Stimulated activated CD4-positive, alpha-beta T cell treated with anti-CD3 and anti-CD28 coated beads, TNF-alpha, amount 100 ng/mL, for 1 hour (primary cell): Measurements from ENCODE around the gene SLC9A4.

Source experiments
- DNase-seq, 3 donors: peaks; one replicate each; pipeline ENCODE4 v3.0.0-alpha.2; 2020; ENCODE audit warnings: low read depth in 3 of 3, low spot score in 1 of 3

The SLC9A4 gene

DNA sequence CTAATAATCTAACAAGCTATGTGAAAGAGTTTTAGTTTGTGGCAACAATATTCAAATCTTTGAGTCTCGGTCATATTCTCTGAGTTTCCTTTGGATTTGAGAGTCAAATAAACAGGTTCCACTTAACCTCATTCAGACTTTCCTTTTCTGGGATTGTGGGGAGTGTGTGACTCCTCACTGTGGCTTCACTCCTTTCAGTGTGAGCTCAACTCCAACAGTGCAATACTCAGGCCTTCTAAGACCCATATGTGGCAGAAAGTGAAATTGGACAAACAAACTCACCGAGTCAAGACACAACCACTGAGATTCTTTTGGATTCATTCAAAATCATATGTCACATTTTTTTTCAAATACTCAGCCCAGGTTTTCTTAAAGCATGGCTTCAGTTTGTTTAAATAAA is 25.4 kb downstream of the SLC9A4 start:
- no peak for DNase-seq

DNA sequence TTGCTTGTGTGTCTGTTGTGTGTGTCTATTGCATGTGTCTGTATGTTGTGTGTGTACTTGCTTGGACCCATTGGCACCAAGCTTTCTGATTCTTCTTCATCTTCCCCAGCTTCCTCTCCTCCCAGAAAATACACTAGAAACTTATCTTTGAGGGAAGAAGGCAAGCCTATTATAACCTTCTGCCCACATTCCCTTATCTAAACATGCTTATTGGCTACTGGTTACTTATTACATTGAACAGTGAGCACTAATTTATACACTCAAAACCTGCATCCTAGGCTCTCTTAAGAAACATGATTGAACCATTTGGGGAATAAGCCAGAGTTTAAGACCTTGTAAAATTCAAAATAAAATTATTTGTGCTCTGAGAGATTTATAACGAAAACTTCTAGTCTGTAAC is 26.5 kb downstream of the SLC9A4 start:
- DNase-seq = no peak

DNA sequence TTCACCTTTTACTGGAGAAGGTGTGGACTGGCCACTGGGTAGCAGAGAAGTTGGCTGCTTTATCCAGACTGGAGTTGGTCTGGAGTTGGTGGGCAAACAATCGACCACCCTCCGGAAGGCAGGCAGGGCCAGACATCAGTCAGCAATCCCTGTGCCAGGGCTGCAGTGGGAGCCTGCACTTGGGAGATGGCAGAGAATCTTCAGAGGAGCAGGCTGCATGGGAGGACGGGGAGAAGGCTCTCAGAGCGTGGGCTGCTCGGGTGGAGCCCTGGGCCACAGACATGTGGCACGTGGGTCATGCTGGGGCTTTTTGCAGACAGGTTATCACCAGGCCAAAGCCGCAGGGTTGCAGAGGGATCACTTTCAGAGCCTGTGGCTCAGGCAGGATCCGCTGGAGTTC is 29.6 kb downstream of the SLC9A4 start:
- DNase-seq = no peak

DNA sequence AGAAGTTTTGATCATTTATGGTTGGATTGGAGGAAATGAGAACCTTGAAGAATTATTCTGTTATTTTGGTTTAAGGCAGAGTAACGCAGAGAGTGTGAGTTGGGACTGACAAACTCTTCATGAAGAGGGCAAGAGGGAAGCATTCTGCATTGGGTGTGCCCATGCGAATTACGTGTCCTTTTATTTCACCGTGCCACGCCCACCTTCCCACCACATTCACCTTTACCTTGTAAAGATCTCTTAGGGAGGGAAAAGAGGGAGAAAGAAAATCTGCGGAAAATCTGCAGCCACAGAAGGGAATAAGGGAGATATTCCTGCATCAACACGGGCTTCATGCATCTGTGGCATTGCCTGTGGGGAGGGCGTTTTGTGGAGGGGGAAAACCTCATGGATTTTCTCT is 31.8 kb downstream of the SLC9A4 start:
- no peak for DNase-seq

DNA sequence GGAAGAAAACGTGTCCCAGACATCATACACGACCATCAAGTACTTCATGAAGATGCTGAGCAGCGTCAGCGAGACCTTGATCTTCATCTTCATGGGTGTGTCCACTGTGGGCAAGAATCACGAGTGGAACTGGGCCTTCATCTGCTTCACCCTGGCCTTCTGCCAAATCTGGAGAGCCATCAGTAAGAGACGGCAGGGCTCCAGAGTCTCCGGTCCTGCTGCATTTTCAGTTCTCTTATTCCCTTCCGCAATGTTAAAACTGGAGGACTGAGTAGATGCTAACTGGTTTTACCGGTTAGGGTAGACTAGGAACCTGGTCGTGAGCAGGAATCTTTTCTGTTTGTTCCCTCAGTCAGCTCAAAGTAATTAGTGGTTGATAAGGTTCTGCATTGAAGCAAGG is 32.3 kb downstream of the SLC9A4 start:
- no peak for DNase-seq

DNA sequence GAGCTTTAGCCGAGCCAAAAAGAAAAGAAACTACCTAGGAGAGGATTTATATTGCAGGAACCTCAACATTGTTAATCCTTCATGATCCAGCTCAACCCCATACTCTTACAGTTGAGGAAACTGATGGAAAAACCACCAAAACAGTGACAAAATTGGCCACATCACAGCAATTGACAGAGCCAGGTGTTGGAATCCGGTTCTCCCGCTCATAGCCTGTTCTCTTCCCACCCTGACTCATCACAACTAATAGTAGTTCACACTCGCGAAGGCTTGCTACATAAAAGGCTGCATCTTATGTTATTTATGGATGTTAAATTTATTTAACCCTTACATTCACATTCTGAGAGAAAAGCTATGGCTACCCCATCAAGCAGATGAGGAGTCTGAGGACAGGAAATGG is 33.7 kb downstream of the SLC9A4 start:
- no peak for DNase-seq

DNA sequence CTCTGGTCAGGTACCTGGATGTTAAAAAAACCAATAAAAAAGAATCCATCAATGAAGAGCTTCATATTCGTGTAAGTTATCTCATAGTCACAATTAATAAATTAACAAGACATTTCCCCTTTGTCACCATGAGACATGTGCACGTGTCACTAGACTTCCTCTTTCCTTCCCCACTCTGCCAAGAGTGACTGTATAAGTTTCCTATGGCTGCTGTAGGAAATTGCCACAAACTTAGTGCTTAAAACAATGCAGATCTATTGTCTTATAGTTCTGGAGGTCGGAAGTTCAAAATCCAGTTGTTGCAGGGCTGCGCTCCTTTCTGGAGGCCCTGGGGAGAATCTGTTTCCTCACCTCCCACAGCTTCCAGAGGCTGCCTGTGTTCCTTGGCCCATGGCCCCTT is 35.8 kb downstream of the SLC9A4 start:
- DNase-seq = no peak

DNA sequence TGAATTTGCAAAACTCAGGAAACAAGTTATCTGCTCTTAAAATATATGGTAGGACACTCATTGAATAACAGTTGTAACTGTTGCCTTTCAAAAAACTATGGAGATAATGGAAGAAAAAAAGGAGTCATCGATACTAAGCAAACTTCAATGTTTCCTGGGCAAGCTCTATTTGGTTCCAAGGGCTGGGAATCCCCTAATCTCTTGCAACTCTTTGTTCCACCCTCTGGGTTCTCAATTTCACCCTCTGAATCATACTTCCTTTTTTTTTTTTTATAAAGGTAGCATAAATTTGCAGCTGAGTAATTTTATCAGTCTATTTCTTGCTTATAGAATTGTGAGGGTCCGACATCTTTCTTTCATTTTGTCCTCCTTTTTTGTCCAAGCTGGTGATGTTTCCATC is 36.7 kb downstream of the SLC9A4 start:
- DNase-seq = no peak

DNA sequence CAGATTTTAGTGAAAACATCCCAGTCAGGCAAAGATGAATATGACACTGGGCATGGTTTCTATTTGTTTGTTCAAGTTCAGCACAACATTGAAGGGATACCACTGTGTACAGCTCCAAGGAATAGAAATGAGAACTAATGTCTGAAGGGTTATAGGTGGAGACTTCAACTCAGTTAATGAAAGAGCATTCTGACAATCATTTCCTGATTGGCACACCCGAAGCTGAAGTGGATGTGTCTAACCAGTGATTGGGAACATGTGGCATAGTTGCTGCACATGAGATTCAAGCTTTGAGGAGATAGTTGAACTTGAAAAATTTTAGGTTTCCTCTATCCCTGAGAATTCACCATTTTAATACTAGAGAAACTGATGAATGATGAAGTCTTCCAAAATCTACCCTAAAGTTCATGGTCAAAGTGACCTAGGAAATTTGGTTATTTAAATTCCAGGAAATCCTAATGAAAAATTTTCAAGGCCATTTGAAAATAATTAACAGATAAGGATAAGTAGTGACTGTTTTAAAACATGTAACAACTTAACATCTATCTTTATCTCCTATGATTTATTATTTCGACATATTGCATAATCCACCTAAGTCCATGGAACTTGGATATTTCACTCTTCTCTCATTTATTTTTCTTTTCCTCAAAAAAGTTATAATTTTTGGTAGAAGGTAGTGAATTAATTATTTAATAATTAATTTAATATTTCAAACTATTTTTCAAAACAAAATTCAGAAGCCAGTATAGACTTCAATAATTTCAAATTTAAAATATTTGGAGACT is 38.0 kb downstream of the SLC9A4 start:
- no peak for DNase-seq

DNA sequence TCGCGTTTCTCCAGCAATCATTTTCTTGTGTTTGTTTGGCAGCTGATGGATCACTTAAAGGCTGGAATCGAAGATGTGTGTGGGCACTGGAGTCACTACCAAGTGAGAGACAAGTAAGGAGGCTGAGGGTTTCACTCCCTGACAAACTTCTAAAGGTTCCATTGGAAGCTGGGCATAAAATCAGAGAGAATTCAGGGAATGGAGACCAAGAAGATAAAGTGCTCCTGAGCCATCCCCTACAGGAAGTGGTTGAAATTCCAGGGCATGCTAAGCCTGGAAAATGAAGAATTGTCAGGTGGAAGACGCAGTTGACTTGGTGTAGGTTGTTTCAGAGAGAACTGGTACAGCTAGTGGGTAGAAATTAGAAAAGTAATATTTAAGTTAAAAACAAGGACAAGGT is 39.1 kb downstream of the SLC9A4 start:
- no peak for DNase-seq

DNA sequence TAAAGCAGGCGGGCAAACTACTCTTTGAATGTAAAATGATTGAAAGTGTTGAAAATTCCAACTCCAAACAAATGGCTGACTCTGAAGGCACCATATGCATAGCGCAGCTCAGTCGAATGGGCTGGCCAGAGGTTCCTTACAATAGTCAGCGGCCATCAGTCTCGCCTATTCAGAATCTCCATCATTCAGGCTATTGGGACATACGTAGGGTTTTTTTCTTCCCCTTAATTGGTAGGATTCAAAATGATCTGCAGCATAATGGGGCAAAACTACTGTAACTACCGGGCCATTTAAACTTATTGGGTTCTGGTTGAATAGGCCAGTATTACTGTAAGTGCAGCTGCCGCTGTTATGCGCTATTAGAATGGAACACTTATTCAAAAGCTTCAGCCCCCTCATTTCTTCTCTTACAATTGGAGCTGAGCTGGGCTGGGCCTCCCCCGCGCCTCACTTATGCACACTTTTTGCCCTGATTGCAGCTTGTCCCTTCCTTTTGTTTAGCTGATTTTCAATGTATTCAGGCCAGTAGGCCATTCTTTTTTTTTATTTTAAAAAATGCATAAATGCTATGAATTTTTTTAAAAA is 40.4 kb downstream of the SLC9A4 start:
- no peak for DNase-seq

DNA sequence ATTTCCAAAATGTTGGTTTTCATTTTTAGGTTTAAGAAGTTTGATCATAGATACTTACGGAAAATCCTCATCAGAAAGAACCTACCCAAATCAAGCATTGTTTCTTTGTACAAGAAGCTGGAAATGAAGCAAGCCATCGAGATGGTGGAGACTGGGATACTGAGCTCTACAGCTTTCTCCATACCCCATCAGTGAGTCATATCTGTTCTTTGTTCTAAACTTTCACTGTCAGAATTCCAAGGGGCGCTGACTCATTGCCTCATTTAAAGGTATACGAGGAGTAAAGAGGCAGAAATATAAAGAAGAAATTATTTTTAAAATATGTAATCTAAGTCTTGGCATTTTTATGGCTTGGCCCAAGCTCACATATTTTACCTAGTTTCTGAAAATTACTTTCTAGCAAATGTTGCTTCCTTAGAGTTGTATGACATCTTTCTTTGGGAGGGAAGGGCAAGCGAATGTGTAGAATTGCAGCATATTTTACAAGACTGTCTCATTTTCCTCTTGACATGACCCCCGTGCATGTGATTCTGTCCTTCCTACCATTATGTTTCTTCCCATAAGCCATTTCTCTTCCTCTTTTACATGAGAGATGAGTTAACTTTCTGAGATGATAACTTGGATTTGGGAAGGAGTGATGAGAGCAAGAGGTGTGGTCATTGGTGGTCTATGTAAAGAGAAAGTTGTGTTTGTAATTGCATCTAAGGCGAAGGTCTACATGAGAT is 41.2 kb downstream of the SLC9A4 start:
- DNase-seq = no peak

DNA sequence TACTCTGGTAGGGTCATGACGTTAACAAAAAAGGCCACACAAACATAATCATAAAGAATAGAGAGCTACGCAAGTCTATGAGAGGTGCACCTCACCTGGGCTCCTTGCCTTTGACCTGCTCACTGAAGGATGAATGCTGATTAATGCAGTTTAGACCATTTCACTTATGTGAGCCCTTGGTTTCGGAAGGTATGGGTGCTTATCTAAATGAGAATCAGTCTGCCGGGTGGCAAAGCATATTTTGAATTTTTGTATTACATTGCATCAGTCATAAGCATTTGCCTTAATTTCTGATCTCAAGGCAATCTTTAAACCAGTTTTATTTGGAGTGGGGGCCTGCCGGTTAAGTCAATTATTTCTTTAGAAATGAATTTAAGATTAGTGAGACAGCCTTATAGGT is 42.8 kb downstream of the SLC9A4 start:
- no peak for DNase-seq

DNA sequence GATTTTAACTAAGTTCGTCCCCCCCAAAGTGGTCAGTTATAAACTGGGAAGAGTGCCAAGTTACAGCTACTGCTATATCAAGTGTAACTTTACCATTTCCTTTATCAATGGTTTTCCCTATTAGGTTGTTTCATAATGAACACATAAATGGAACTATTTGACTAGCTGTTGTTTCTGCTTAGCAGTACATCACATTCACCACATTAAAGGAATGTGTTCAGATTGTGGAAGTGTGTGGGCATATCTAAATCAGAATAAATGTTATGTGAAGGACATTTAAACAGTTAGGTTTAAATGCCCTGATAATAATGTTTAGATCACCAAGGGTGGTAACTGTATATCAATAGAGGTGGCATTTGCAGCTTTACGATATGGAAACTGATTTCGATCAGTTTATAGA is 45.1 kb downstream of the SLC9A4 start:
- DNase-seq = no peak

DNA sequence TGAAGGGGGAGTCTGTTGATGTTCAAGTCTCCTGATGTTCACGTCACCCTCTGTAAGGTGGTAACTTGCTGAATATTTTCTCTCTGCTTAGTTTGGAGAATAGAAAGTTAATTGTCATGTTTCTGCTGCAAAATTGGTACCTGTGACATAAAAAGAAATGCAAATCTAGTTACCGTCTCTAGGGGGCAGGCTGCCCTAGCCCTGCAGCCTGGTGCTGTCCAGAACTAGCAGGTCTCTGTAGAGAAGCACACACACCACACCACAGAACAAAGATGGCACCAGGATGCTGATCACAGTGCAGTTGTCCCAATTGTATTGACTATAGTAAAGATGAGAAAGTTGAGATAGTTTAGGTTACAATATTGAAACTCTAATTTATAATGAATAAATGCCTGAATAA is 47.0 kb downstream of the SLC9A4 start:
- DNase-seq = no peak

DNA sequence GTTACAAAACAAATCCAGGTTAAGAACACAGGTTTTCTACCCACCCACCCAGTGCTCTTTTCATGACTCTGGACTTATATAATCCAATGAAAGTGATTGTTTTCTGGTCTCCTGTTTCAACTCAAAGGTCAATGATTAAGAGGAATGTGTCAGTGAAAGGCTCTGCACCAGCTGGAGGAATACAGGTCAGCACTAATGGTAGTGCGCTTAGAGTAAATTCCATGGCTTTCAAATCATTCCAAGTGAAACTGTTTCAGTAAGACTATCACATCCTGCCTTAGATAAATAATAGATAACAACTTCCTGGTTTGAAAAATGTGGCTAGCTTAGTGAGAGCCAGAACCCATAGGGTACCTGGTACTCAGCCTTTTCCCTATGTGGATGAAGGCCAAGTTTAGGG is 47.8 kb downstream of the SLC9A4 start:
- DNase-seq = no peak

DNA sequence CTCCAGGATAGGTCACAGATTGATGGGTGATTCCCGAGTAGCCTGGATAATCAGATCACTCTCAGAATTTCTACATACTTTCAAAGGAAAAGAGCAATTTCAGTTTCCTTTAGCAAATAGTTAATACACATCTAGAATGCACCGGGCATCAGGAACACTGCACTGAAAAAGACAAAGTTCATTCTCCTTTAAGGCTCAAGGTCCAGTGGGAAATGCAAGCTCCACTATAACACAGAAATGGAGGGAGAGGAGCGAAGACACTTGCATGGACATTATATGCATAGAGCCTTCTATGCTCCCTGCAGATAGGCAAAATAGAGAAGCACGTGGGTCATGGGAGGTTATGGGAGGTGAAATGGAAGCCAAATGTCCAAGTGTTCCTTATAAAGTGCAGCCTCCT is 49.1 kb downstream of the SLC9A4 start:
- DNase-seq = no peak

DNA sequence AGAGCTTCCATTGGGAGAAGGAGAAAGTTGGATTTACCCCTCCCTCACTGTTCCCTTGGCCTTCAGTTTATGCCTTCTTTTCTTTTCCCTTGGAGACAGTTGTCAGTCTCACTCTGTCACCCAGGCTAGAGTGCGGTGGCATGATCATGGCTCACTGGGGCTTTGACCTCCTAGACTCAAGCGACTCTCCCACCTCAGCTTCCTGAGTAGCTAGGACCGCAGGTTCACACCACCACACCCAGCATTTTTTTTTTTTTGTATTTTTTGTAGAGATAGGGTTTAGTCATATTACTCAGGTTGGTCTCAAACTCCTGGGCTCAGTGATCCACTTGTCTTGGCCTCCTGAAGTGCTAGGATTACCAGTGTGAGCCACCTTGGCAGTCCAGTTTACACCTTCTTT is 49.9 kb downstream of the SLC9A4 start:
- DNase-seq = no peak

DNA sequence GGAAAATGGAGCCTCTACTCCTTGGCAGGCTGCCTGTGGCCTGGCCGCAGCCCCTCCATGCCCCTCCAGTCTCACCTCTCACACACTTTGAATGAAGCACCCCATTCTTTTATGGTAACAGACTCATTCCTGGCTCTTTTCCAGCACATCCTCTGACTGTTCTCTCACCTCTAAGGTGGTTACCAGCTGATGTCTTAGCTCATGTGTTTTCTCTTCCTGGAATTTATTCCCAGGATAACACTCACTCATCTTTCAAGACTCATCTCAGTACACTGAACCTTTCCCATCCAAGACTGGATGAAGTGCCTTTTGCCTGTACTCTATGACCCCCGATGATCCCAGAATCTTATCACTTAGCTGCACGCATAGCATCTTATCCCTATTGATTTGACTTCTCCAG is 50.6 kb downstream of the SLC9A4 start:
- DNase-seq = no peak

DNA sequence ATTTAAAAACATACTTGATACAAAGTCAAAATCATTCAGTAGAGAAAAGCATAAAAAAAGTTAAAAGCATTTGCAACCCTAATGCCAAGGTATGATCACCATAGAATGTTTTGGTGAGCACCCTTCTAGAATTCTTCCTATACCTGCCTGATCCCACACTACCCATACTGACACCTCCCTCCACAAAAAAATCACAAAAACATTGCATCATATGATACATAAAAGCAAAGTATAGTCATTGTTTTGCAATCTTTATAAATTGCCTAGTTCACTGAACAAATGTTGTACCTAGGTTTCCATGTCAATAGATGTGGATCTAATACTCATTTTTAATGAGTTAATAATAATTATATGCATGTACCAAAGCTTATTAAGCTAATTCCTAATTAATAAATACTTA is 54.1 kb downstream of the SLC9A4 start:
- no peak for DNase-seq

DNA sequence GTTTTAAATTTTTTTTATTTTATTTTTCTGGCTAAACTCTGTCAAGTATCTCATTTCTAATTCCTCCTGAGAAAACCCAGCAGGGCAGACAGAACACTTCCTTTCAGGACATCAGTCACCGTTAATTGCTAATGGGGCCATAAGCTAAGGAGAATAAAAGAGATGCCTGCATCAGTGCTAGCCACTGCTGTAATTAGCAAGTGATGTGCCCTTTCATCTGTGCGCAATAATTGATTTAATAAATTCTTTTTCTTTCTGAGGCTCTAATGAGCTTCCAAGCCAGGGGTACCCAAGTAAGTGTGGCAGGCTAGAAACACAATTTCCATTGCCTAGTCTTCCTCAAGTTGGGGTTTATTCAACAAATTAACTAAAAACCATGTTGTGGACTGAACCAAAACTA is 65.5 kb downstream of the SLC9A4 start:
- DNase-seq = no peak

DNA sequence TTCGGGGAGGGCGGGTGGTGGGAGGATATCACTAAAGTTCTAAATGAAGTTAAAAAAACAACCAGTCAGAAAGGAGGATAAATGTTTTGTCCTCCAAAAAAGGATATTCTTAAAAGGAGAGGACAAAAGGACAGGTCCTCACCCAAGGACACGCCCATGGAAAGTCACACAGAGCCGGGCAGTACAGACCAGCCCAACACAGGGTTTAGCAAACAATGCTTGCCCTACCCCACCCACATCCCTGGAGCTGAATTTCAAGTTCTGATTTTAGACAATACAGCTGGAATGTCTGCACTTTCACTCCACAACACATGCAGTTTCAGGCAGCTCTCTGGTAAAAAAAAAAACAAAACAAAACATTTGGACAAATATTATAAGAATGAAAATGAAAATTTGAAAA is 67.9 kb downstream of the SLC9A4 start:
- no peak for DNase-seq

DNA sequence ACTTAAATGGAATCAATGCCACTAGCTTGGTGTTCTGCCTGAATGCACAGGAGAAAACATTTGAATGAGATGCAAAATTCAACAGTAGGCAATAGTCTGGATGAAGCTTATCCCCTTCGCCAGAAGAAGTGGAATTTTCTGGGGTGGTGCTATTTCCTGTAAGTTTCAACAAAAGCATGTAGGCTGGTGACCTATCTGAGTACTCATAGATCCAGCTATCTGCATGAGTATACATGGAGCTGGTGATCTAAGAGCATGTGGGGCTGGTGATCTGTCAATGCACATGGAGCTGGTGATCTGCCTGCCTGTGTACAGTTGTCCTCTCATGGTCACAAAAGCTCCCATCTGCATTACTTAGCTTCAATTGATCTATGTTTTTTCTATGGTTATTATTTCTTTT is 71.2 kb downstream of the SLC9A4 start:
- DNase-seq = no peak
